ENCODE data around the gene SLC16A11. TPM values are rescaled to one million over a fixed set of nuclear protein-coding genes. Genes with fewer than 3 reads are reported as not detected.
A peak's percentile ranks its signal among the peaks of the same experiment; 100 is the strongest.

The SLC16A11 gene
- total and polyA plus RNA-seq, 10 donors = 0.51 to 3.9 (median 2.8) TPM; not detected in 1

DNA sequence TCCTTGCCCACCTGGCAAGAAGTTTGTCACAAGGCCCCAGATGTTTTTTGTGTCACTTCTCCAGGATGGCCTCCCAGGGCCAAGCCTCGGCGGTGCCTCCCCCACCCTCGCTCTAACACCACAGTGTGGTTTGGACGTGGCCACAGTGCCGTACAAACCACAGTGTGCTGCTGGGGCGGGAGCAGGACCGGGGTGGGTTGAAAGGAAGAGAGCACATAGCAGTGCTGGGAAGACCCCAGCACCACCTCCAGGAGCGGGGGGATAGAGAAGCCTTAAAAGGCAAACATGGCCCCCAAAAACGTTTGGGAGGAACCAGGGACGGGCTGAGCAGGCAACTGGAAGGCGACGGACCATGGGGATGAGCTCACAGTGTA, 26.1 kb downstream of the SLC16A11 start:
- H3K4me1 ChIP-seq = peaks cover 42 to 95% (median 75%) of the 10 kb centered on the region in 6 donors
- WGBS, 5 donors = 35 to 45% (median 38%) methylated on average over 12 of the region's 12 CpGs
- H3K27ac ChIP-seq = peak overlapping the region; percentile 48 to 100 (median 99)
- H3K27me3 ChIP-seq (replicated peaks in 1 of 7) = peaks cover 0 to 8% (median 0%) of the 10 kb centered on the region in 7 donors
- peak overlapping the region in 4 of 8 donors; percentile 33 to 61 (median 42) for H3K4me3 ChIP-seq
- DNase-seq = no peak
- intact Hi-C loops (cut with DNase I; ENCODE audit: low total_unique reads) = no loop called here
- TF ChIP-seq POLR2A (IDR thresholded peaks at IDR 0.05) (no peak), POLR2AphosphoS5 (IDR thresholded peaks at IDR 0.05) (no peak)
- TF ChIP-seq, protein P1, sequence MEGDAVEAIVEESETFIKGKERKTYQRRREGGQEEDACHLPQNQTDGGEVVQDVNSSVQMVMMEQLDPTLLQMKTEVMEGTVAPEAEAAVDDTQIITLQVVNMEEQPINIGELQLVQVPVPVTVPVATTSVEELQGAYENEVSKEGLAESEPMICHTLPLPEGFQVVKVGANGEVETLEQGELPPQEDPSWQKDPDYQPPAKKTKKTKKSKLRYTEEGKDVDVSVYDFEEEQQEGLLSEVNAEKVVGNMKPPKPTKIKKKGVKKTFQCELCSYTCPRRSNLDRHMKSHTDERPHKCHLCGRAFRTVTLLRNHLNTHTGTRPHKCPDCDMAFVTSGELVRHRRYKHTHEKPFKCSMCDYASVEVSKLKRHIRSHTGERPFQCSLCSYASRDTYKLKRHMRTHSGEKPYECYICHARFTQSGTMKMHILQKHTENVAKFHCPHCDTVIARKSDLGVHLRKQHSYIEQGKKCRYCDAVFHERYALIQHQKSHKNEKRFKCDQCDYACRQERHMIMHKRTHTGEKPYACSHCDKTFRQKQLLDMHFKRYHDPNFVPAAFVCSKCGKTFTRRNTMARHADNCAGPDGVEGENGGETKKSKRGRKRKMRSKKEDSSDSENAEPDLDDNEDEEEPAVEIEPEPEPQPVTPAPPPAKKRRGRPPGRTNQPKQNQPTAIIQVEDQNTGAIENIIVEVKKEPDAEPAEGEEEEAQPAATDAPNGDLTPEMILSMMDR (IDR thresholded peaks at IDR 0.05 in 8 of 11, conservative IDR thresholded peaks at IDR 0.05 in 3 of 11) = no peak
- no peaks in the 10 kb centered on the region for H3K9me3 ChIP-seq
- peaks cover 0 to 23% (median 0%) of the 10 kb centered on the region in 6 donors for H3K36me3 ChIP-seq

DNA sequence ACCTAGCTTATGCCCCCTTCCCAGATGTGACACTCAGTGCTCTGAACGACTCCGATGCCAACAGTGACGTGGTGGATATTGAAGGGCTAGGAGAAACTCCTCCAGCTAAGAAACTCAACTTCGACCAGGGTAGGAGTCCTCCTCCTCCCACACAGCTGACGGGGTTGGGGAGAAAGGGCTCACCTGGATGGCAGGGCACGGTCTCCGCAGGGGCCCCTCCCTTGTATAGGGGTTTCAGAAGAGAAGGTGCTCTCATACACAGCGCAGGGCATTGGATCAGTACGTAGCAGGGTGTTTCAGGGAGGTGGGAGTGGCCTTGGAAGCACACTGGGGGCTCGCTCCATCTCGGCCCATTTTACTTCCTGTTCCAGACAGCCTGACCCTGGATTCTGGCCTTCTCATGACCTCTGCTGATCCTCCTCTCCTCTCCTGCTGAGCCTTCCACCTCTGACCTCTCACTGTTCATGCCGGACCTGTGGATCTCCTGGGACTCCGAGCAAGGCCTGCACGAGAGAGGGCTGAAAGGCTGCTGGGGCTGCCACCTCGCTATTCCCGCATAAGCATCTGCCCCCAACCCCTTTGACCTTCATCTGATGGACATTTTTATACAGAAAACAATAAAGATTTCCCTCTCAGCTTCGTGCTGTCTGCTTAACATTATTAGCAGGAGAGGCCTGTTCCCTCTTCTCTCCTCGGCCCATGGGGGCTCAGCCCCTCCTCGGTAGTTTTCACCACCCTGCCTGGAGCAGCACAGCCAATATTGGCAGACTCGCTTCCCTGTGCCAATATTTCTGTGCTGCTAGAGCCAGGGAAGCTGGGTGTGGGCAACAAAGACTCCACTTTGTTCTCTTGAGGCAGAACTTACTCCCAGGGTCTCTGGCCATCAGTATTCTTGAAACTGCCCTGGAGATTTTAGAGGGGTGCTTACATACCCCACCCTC, 26.7 kb downstream of the SLC16A11 start:
- DNase-seq = no peak

DNA sequence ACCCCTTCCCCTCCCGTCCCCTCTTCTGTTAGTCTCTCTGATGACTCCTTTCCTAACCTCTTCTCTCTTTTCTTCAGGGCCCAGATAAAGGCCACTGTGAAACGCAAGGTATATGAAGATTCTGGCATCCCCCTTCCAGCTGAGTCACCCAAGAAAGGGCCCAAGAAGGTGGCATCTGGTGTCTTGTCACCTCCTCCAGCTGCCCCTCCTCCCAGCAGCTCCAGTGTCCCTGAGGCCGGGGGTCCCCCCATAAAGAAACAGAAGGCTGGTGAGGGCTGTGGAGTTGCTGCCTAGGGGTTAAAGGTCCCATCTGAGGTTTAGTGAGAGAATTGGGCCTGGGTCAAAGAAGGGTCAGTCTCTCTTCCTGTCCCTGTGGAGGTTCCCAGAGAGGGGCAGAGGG, 27.5 kb downstream of the SLC16A11 start:
- intact Hi-C loops (cut with DNase I; ENCODE audit: low total_unique reads) = no loop called here

More for the DNA sequence above, 26.7 kb downstream of the SLC16A11 start:
- intact Hi-C loops (cut with DNase I; ENCODE audit: low total_unique reads) = no loop called here
- Histone ChIP-seq H3K36me3 (peaks cover 0 to 23% (median 0%) of the 10 kb centered on the region in 6 donors), H3K4me1 (peaks cover 37 to 88% (median 68%) of the 10 kb centered on the region in 6 donors), H3K27me3 (replicated peaks in 1 of 7) (peaks cover 0 to 2% (median 0%) of the 10 kb centered on the region in 7 donors), H3K27ac (peak overlapping the region; percentile 60 to 100 (median 99)), H3K9me3 (no peaks in the 10 kb centered on the region), H3K4me3 (peak overlapping the region in 2 of 8 donors; percentile 47 to 61)
- TF ChIP-seq POLR2A (IDR thresholded peaks at IDR 0.05) (no peak), POLR2AphosphoS5 (IDR thresholded peaks at IDR 0.05) (no peak)
- TF ChIP-seq, protein P1 (IDR thresholded peaks at IDR 0.05 in 8 of 11, conservative IDR thresholded peaks at IDR 0.05 in 3 of 11) = no peak
- WGBS, 5 donors = 60 to 83% (median 82%) methylated on average over 15 to 20 of the region's 20 CpGs

More for the DNA sequence above, 27.5 kb downstream of the SLC16A11 start:
- Histone ChIP-seq H3K4me1 (peaks cover 32 to 87% (median 66%) of the 10 kb centered on the region in 6 donors), H3K27me3 (replicated peaks in 1 of 7) (no peaks in the 10 kb centered on the region), H3K36me3 (peaks cover 0 to 23% (median 0%) of the 10 kb centered on the region in 6 donors), H3K4me3 (no peak overlapping the region), H3K9me3 (no peaks in the 10 kb centered on the region), H3K27ac (peak overlapping the region in 6 of 8 donors; percentile 95 to 100 (median 99))
- no peak for DNase-seq
- WGBS, 5 donors = 75 to 93% (median 84%) methylated on average over 3 of the region's 3 CpGs
- TF ChIP-seq, protein P1 (IDR thresholded peaks at IDR 0.05 in 8 of 11, conservative IDR thresholded peaks at IDR 0.05 in 3 of 11) = no peak
- TF ChIP-seq POLR2AphosphoS5 (IDR thresholded peaks at IDR 0.05) = no peak
- TF ChIP-seq POLR2A (IDR thresholded peaks at IDR 0.05) = no peak
